Activated CD4-positive, CD25-positive, alpha-beta regulatory T cell treated with anti-CD3 and anti-CD28 coated beads, Interleukin-2, amount 50 U/mL, for 24 hours (primary cell): ENCODE data around the gene CCDC192.

Source experiments
- ATAC-seq, 2 donors: fragments of 150-1000 bp; cut with Tn5 transposase; one replicate each; pipeline ENCODE4 v1.10.0; 2021; ENCODE audit warnings: mild to moderate bottlenecking in 1 of 2, moderate library complexity in 1 of 2

Gene CCDC192

DNA sequence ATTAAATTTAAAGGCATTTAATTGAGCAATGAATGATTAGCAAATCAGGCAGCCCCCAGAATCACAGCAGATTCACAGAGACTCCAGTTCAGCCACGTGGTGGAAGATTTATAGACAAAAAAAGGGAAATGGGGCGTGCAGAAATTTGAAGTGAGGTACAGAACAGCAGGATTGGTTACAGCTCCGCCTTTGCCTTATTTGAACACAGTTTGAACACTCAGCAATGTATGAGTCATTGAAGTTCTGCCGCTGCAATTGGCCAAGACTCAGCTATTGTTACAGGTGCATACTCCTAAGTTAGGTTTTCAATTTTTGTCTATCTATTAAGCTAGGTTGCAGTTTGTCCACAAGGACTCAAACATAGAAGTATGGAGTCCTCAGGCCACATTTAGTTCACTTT lies 222.7 kb downstream of the CCDC192 start:
- no peak for ATAC-seq

DNA sequence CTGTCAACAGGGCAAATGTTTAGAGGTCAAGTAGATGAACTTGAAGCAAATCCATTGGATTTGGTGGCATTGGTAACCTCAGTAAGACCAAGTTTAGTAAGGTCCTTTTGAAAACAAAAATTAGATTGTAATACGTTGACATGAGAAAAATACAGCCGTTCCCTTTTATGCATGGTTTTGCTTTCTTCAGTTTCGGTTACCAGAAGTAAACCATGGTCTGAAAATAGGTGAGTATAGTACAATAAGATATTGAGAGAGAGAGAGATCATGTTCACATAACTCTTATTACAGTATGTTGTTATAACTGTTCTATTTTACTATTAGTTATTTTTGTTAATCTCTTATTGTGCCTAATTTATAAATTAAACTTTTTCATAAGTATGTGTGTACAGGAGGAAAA lies 223.8 kb downstream of the CCDC192 start:
- no peak for ATAC-seq

DNA sequence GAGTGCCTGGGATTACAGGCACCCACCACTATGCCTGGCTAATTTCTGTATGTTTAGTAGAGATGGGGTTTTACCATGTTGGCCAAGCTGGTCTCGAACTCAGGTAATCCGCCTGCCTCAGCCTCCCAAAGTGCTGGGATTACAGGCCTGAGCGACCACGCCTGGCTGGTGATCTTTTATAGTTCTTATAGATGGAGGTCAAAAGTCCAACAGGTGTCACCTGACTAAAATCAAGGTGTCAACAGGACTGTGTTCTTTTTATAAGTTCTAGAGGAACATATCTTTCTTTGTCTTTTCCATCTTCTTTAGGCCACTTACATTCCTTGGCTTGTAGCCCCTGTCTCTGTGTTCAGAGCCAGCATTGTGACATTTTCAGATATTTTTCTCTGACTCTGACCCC lies 224.9 kb downstream of the CCDC192 start:
- no peak for ATAC-seq

DNA sequence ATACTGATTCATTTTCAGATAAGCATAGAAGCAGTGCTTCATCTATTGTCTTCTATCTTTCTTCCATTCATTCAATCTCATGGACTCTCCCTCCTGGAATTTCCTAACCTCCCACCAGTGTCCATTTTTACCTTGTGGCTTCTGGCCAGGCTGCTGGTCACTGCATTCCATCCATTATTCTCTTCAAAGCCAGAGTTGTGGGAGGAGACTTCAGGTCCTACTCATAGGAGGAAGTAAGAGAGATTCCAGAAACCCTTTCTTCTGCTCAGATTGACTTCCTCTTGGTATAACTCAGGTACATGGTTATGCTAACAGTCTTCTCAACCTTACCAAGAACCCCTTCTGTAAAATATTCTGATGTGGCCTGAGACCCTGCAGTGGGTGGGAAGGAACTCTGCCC lies 227.1 kb downstream of the CCDC192 start:
- ATAC-seq, result no peak

DNA sequence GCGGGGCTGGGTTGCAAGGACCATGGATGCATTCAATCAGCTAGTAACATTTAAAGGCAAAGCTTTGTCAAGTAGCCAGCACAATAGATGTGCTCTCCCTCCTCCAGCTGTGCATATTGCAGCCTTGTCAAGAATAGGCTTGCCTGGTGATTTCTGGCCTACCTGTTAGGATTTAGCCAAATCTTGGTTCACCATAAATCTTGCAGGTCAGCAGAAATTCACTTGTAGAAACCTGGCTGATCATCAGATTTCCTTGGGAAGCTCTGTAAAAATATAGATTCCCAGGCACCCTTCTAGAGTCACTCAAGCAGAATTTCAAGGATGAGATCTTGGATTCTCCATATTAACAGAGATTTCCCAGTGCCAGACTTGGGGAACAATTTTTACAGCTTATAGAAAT lies 228.2 kb downstream of the CCDC192 start:
- ATAC-seq, result no peak

DNA sequence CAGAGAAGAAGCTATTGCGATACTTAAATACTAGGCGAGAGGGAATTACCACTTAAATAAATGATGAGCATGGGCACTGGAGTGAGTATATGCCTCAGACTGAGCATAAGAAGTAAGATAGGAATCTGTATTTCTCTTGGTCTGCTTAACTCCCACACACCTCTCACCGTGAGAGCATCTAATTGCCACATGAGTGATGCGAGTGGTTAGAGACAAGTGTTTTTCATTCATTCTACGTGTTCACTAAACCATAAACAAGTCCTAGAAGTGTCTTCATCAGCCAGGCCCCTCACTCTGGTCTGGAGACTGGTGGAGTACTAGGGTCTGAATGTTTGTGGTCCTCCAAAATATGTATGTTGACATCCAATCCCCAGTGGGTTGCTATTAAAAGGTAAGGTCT lies 230.2 kb downstream of the CCDC192 start:
- no peak for ATAC-seq

DNA sequence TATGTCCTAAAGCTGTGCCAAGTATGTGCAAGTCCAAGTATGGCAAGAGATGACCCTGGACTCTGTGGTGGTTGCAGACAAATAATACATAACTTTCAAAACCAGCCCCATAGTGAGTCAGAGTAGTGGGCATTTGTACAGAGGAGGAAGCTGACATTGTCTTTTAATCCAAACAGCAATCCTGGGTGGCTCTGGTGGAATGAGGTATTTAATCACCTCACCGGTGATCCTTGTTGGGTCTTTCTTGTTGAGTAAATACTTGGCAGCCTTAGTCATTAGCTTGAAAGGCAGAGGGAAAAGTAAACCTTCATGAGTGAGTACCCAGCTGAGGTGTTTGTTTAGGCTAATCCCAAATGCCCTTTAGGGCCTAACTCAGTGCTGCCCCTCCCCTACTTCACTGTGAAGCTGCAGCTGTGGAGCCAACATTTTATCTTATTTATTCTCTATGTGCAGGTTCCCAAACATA lies 231.6 kb downstream of the CCDC192 start:
- ATAC-seq, result no peak

DNA sequence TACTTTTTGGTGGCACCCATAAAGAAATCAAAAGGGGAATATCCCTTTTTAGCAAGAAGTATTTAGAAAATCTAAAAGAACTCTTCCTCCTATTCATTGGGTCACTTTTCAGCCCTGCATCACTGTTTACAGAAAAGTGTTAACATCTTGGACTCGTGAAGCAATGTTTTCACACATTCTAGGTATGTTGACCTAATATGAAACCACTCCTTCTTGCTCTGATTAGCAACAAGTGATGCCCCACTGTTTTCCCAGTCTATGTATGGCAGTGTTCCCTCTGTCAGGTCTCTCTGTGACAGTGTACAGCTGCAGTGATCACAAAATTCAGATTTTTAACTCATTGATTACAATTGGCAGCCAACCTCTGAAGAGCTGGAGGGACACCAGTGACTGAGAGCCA lies 232.2 kb downstream of the CCDC192 start:
- ATAC-seq, result no peak

DNA sequence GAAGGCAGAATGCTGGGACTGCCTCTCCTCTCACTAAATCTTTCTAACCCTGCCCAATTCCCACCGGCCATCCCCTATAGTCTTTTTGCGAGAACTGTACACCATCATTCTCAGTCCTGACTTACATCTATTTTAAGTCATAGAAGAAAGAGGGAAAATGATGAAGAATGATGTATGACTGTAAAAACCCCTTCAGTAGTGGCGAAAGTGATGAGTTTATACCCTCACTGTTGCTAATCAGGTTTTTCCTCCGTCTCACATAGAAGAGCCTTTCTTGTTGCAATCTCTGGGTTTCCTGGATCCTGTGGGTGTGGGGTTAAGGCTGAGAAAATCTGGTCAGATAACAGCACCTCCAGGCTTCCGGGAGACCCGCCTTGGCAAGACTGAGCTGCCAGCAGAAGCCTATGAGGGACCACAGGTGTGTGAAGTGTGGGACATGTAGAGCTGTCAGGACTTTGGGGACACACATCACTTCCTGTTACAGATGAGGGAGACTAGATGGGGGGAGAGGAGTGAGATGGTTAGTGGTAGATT lies 233.3 kb downstream of the CCDC192 start:
- no peak for ATAC-seq

DNA sequence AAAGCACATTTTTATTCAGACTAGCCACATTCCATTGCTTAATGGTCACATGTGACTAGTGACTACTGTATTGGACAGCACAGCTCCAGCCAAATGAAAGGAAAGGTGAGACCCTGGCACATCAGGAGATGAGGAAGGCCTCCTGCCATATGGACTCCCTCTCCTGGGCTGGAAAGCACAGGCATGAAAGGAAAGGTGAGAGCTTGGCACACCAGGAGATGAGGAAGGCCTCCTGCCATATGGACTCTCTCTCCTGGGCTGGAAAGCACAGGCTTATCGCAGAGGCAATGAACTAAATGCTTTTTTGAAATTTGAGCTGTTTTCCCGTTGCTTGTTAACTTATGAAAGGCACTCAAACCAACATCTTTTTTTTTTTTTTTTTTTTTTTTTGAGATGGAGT lies 235.6 kb downstream of the CCDC192 start:
- no peak for ATAC-seq

DNA sequence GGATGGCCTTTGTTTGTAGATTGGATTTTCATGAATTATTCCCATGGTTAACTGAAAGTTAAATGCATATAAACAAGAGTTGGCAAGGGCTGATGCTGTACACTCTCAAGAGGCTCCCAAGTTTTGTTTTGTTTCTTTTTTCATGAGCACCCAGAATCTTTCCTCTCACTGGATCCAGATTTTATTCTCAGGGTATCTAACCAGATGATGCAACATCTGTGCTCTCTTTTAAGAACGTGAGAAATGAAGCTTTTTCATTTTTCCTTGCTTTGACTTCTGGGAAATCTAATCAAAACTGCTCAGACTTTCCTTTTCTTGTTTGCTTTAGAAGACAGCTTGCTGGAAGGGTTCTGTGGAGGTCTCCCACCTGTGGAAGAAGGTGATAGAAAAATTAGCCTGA lies 237.7 kb downstream of the CCDC192 start:
- no peak for ATAC-seq

DNA sequence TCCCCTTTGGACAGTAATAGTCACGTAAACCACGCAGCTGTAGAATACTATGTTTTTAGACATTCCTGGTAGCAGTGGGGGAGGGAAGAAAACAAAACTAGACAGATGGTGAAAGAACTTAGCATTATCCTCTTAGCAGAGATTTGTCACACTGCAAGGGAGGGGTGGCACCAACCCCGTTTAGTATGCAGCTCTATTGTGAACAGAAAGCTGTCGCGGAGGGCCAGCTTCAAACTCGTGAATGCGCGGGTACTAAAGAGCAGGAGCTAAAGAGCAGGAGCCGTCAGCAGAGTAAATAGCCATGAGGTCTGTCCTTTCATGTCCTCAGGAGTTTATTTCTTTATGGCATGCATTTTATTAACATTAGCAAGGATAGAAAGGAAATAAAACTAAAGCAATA lies 238.5 kb downstream of the CCDC192 start:
- ATAC-seq, result no peak

DNA sequence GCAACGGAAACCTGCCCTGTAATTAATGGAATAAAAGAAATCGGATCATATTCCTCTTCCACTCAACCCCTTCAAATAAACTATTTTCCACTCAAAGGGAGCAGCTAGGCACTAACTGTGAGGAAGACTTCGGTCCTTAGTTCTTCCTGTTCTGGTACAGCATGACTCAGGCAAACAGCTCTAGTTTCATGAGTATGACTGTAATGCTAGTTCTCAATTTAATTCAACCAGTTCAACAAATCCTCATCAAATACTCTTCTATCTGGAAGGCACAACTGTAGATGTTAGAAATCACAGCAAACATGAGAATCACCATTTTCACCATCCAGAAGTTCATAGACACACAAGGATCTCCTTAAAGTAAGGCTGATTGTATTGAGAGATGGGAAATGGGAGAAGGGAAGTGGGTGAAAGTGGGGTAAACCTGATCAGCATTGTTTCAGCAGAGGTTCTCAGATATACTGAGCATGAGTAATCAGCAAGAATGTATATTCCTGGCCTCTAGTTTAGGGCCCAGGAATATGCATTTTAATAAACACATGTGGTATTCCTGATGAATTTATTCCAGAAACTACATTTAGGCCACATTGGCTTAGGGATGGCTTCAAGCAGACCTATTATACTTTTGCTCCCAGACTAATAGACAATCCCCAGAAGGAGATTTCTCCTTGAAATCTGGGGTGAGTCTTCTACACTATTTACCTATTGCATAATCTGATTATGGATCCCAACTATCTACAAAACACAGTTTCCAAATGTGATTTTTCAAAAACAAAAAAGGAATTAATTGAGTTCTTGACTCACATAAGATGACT lies 239.3 kb downstream of the CCDC192 start:
- no peak for ATAC-seq

DNA sequence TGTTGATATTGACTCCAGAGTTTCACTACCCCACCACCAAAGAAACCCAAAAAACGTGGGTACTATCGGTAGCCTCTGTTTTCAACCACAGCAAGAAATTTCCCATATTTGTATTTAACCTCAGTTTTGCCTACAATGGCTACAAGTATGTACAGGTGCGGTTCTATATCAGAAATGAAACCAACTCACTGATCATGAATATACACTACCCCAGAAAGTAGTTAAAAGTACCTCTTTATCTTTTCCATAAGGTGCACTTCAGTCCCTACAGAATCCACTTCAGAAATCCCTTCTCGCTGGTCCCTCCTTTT lies 239.8 kb downstream of the CCDC192 start:
- ATAC-seq, result no peak

DNA sequence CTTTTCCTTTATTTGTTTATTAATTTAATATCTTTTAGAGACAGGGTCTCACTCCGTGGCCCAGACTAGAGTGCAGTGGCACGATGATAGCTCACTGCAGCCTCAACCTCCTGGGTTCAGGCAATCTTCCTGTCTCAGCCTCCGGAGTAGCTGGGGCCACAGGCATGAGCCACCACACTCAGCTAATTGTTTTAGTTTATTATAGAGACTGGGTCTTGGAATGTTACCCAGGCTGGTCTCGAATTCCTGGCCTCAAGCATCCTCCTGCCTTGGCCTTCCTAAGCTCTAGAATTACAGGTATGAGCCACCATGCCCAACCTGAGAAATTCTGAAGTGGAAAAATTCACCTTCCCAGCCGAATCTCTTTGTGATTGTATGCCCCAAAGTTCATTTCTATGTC lies 240.9 kb downstream of the CCDC192 start:
- ATAC-seq, result no peak

DNA sequence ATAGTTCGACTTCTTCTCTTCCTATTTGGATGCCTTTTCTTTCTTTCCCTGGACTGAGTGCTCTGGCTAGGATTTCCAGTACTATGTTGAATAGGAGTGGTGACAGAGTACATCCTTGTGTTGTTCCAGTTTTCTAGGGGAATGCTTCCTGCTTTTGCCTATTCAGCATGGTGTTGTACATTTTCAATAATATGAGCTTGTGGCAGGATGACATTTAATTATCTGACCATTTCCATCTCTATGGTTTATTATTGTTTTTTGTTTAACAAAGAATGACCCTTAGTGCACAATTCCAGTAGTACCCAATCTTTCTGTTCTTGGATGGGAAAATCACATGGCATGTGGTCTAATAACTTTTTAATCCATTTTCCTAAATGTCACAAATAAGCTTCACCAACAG lies 244.8 kb downstream of the CCDC192 start:
- no peak for ATAC-seq

DNA sequence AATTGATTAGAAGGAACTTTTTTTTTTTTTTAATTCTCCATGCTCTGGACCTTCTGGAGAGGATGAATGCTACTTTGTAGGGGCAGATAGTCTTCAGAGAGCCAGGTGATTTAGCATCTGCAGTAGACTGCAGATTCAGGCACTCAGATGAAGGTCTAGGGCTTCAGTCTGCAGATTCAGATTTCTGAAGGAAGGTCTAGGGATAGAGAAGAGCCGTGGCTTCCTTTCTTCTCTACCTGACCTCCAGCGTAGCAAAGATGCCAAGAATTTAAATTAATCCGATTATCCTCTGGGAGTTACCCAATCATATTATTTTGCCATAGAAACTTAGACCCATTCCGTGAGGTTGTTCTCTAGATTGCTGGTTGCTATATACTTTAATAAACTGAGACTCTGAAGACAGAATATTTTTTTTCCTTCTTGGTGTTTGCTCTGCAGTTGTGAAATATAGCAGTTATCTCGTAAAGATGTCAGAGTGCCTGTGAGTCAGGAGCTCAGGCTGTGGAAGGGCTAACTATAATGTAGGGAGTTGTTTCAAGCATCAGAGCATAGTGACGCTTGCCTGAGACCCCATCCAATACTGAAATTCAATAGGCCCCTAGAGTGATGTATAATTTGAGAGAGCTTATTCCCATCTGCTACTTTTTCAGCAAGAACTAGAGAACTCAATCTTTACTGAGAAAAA lies 247.7 kb downstream of the CCDC192 start:
- ATAC-seq, result no peak

DNA sequence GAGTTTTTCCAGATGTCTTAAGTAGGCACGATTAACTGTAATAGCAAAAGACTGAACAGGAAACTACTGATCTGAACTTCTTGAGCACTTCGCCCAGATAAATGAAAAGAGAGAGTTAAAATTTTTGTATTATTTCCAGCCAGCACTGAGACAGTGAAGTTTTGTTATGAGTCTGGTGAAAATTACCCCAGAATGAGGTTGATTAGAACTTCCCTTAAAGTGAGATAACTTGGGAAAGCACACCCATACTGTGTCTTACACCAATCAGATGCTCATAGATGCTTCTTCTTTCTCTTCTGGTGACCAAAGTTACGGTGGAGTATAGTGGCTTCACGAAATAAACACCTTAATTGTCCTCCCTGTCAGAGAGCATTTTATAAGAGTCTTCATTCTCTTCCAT lies 248.6 kb downstream of the CCDC192 start:
- ATAC-seq, result no peak

DNA sequence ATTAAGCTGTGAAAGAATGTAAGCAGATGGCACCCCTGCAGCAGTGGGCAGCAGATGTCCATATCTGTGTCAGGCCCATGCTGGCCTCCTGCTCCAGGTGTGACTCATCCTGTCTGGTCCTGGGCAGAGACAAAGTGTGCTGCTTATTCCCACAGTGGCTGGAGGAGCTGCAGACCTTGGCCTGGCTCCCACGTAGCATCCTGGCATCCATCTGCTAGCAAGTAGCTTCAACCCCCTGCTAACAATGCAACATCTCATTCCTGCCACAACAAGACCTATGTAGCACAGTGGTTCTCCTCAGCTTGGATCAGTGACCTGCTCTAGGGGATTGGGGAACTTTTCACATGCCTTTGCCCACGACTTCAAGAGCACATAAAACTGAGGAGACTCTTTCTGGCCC lies 254.0 kb downstream of the CCDC192 start:
- ATAC-seq, result no peak

DNA sequence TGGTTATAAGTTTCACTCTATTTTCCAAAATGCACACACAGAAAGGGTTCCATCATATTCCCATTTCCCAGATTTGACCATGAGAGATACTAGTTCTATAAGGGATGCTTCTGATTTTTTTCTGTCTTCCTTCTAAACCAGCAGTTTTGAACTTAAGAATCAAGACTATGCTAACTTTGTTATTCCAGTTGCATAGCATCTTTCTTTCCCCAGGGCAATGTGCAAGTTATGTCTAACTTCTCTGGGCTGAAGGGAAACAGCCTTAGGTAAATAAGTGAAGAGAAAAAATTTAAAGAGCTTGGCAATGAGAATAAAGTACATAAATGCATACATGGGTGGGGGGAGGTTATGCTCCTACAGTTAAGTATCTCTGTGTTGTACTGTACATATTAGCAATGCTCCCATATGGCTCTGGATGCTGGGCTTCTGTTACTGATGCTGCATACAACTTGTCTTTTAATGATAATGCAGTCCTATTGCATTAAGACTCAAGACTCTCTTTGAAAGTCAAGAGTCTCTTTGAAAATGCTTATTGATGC lies 254.6 kb downstream of the CCDC192 start:
- ATAC-seq, result no peak

DNA sequence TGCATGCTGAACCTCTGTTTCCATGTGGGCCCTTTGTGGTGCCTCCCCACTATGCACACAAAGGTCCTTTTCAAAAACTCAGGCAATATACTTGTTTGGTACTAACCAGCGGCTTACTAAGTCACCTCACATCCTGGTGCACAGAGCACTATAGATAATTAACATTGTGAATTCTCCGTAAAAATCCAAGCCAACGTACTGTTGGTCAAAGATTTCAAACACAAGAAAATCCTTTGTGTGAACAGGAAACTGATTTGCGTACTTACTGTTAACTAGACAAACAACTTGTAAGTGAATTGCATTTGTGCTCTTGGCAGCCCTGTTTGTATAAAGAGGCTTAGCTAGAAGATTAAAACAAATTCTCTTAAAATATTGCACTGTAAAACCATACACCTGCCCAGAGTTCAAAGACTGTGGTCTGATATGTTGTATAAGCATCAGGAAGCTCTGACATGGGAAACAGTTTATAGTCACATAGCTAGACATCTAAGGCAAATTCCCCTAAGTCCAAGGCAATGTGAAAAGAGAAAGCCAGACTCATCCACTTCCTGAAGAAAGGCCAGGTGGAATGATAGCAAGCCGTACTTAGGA lies 255.3 kb downstream of the CCDC192 start:
- ATAC-seq, result no peak

DNA sequence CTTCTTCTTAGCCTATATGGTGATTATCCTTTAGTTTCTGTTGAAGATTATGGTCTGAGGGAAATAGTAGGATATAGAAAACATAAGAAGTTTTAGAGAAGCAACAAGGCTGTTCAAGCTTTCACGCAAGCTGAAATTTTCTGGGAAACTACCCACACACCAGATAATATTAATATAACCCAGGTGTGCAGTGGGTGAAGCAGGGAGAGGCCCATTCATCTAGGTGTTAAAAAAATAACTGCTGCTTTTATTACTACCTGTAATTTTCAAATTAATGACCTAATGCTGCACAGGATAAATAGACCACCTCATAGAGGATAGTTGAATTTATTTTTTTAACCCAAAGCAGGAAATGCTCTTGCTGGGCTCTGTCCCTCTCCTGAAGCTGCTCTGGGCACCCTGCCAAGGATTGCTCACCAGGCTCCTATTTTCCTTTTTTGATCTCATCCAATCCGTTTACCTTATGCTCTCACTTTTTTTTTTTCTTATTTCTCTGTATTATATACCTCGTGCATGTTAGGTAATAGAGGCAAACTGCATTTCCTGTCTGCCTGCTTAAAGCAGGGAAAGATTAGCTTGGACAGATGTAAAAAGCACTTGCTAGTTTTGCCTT lies 256.1 kb downstream of the CCDC192 start:
- ATAC-seq, result no peak

DNA sequence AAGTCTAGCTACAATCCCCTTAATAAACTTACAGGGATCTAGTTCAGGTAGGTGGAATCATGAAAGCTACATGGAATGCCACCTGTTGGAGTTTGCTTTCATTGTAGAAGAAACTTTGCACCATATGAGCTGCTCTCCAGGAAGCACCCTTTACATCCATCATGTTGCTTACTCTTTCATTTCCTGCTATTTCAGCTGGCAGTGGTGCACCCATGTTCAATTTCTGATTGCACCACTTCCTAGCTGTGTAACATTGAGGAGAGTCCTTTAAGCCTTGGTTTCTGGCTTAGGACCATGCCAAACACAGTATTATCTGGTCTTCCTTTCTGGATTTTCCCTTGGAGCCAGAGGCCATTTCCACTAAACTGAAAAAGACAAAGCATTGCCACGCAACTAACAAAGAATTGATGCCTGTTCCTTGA lies 257.1 kb downstream of the CCDC192 start:
- ATAC-seq, result no peak
